AG09309 (cell line): Measurements from ENCODE around the gene MRGPRD.

ENCODE experiments used
- DNase-seq: peaks from one replicate; pipeline ENCODE4 v3.0.0-alpha.2; 2010; ENCODE audit warnings: low read depth
- H3K4me3 ChIP-seq: 2 replicates; pipeline ENCODE4 v1.5.1; 2011; ENCODE audit warnings: mild to moderate bottlenecking, low read depth, low read length, moderate library complexity; ENCODE audit not compliant: control insufficient read depth
- TF ChIP-seq, protein P1 (sequence below): IDR thresholded peaks from 2 replicates; pipeline ENCODE4 v1.5.1; 2011; ENCODE audit warnings: mild to moderate bottlenecking, low read depth, low read length, inconsistent platforms; ENCODE audit not compliant: insufficient read depth, control insufficient read depth; ENCODE audit errors: missing control alignments

MRGPRD gene

DNA sequence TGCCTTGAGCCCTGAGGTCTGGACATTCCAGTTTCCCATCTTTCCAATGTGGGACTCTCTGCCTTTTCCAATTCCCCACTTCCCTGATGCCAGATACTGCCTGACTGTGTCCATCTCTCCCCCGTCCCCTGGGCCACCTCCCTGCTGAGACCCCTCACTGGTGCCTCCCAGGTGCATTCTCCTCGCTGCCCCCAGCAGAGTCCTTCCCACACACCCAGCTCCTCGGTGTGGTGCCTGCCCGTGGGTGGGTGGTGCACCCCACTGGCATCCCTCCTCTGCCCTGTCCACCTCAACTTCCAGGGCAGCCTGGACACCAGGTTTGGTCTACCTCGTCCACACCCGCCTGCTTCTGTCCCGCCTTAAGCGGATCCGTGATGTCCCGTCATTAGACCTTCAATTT, 37.2 kb upstream of the MRGPRD start:
- TF ChIP-seq, protein P1, sequence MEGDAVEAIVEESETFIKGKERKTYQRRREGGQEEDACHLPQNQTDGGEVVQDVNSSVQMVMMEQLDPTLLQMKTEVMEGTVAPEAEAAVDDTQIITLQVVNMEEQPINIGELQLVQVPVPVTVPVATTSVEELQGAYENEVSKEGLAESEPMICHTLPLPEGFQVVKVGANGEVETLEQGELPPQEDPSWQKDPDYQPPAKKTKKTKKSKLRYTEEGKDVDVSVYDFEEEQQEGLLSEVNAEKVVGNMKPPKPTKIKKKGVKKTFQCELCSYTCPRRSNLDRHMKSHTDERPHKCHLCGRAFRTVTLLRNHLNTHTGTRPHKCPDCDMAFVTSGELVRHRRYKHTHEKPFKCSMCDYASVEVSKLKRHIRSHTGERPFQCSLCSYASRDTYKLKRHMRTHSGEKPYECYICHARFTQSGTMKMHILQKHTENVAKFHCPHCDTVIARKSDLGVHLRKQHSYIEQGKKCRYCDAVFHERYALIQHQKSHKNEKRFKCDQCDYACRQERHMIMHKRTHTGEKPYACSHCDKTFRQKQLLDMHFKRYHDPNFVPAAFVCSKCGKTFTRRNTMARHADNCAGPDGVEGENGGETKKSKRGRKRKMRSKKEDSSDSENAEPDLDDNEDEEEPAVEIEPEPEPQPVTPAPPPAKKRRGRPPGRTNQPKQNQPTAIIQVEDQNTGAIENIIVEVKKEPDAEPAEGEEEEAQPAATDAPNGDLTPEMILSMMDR, result no peak
- H3K4me3 ChIP-seq, result no peak overlapping the region
- DNase-seq, result no peak

DNA sequence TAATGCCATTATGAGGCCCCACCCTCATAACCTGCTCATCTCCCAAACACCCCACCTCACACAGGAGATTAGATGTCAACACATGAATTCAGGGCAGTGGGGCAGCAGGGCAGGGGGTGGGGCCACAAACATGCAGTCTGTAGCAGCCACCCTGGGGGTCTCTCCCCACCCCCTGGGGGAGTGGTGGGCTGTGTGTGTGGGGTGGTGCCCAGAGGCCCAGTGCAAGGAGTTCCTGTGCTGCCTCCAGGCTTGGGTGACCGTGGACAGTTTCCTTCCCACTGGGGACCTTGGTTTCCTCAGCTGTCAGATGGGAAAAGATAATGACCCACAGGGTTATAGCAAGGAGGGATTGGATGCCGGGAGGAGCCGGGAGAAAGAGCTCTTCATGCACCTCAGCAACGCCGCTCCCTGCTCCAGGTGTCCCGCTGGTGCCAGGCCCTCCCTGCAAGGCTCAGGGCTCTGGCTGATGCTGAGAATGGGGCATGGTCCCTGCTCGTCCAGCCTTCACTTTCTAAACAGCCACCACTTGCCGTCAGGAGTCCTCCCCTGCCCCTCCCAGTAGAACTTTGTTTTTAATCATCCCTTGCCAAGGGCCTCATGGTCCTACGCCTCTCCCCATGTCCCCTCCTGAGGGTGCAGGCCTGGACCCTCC, 34.2 kb upstream of the MRGPRD start:
- no peak for DNase-seq
- TF ChIP-seq, protein P1, result no peak
- H3K4me3 ChIP-seq, result no peak overlapping the region

DNA sequence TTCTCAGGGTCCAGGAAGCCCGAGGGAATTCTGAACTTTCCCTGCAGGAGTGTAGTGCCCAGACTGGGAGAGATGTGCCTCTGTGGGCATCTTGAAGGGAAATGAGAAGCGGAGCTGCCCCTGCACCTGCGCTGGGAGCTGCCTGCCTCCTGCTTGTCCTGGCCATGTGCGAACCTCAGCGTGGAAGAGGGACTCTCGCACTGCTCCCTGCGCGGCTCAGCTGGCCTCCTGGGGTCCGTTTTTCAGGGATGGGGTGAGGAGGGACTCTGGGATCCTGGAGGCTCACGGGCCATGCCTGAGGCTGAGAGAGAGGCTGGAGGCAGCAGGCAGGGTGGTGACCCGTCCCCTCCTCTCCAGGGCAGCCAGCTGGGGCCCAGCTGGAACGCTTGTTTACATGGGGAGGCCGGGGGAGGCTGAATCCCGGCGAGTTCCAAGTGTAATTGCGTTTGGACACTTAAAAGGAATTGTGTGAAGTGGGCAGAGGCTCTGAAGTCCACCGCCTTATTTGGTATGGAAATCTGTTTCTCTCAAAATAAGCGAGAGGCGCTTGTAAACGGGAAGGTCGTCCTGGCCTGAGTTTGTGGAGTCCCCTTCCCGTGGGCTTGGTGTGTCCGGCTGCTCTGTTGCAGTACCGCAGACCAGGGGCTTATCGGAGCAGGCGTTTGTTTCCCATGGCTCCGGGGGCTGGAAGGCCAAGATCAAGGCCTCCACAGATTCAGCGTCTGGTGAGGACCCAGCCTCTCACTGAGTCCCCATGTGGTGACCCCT, 33.5 kb upstream of the MRGPRD start:
- no peak for DNase-seq
- H3K4me3 ChIP-seq, result peak overlapping the region; percentile 69; the same call in 1 of the 2 replicates
- TF ChIP-seq, protein P1, result no peak

DNA sequence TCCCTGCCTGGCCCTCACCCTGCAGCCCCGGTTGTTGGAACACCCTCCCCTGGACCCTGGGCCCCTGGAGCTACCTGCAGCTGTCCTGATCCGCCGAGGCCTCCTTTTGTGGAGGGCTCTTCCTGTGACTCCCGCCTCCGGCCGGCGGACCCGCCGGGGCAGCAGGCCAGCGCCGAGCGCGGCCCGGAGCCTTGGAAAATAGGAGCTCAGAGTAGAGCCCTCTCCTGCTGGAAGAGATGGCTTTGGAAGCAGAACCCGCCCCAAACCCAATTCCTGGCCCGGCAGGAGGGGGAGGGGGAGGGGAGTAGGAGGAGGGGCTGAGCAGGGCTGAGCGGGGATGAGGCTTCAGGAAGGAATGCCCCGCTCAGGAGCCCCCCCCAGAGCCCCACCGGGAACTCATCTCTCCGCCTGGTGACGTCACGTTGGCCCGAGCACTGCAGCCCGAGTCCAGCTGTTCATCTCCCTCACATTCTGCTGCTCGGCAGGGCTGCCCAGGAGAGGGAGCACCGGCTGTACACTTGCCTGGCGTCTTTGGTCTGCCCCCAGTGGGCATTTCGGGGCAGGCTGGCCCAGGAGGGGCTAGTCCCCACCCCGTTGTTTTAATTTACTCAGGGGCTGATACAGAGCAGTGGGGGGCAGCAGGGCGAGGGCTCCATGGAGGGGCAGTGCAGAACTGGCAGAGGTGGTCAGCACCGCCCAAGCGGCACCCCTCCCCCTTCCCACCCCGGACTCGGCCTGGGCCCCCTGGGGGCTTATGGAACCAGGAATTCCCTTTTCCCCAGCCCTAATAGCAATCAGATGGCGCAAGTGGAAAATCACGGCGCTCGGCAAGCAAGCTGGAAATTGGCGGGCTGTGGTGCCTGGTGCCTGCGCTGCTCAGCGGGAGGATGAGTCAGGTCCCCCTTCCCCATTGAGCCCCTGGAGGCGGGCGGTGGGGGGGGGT, 32.5 kb upstream of the MRGPRD start, which contains the start of gene MRGPRF:
Gene MRGPRF (minus strand): TSS at position 238 of the 943 bp plus-strand sequence. CDS start 3,345 bp downstream, outside the sequence.
- H3K4me3 ChIP-seq, result peak within 1 kb of the TSS; percentile 69
- peak; percentile 64 for DNase-seq
- TF ChIP-seq, protein P1, result peak; percentile 82

DNA sequence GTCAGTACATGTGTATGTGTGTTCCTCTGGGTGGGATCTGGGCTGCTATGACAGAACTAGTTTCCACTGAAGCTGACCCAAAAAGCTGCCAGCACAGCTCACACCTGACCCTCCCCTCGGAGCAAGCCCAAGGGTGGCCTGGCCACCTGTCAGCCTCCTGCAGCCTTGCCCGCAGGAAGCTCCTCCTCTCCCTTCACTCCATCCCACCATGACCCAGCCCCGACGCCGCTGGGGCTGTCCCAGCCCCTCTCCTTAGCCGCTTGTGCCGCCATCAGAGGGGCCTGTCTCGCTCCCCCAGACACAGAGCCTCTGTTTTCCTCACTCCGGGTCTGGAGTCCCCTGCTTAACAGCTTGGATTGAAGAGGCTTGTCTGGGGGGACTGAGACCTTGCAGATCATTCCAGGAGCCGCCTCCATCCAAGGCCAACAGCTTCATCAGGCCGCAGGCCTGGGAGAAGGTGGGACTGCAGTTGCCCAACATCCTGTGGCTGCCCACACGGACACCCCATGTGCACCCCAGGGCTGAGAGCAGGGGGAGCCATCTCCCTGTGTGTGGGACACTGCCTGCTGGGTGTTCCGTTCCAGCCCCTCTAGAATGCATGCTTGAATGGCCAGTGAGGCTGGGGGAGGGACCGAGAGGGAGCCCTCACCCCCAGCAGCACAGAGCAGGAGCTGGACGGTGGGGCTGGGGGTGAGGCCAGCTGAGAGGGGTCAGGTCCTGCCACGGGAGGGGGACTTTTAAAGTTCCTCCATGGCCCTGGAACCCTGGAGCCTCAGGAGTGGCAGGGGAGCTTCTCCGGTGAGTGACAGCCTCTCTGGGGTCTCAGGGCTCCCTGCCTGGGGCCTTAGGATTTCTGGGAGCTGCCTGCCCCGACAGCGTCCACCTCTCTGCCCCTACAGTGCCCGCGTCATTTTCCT, 31.6 kb upstream of the MRGPRD start:
- TF ChIP-seq, protein P1, result no peak
- peak overlapping the region; percentile 69 for H3K4me3 ChIP-seq
- DNase-seq, result no peak
